ENCODE measurements around the gene VPS13C. TPM values are rescaled to one million over a fixed set of nuclear protein-coding genes. Genes with fewer than 3 reads are reported as not detected.

VPS13C gene
- total and polyA plus RNA-seq, 2 experiments from 2014 or later: 10.2 to 20.5 TPM

DNA sequence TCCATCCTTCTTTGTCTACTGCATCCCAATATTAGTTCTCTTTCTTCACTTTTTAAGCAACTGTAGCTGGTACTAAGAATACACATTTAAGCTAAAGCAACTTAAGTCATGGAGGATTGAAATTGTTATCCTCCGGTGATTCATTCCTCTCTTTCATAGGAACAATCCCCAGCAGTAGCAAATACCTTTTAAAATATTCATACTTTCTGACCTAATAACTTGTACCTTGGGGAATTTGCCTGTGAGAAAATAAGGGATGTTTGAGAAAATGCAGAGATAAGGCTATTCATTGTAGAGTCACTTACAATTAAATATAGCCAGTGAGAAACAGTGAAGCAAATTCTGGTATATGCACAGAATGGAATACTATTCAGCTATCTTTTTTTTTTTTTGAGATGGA lies 66.0 kb downstream of the VPS13C start:
- H3K36me3 Mint-ChIP-seq (ENCODE audit: low read depth): peaks cover 5% of the 10 kb centered on the region; the same call in 1 of the 3 replicates
- no peaks in the 10 kb centered on the region for H3K9me2 ChIP-seq (ENCODE audit: insufficient read depth)
- no peaks in the 10 kb centered on the region for H3K79me2 ChIP-seq (replicated peaks; ENCODE audit: insufficient read depth)
- no peak for DNase-seq (ENCODE audit: low spot score)
- H2AFZ ChIP-seq: no peak overlapping the region
- H3K4me1 ChIP-seq (ENCODE audit: insufficient read depth): no peaks in the 10 kb centered on the region
- H3K4me1 Mint-ChIP-seq: no peaks in the 10 kb centered on the region
- H3K36me3 ChIP-seq (ENCODE audit: insufficient read depth): no peaks in the 10 kb centered on the region
- H3K4me2 ChIP-seq: no peak overlapping the region
- no peaks in the 10 kb centered on the region for H3K27me3 ChIP-seq (ENCODE audit: insufficient read depth)
- no peak overlapping the region for H3K4me3 ChIP-seq
- H3K9me3 Mint-ChIP-seq: no peaks in the 10 kb centered on the region
- no peaks in the 10 kb centered on the region for H3F3A ChIP-seq (replicated peaks; ENCODE audit: low read depth)
- H3K4me3 Mint-ChIP-seq: no peak overlapping the region
- no peak for TF ChIP-seq CREB1 (CRISPR knock-in tag; IDR thresholded peaks at IDR 0.05; ENCODE audit: low read depth)
- no peak for TF ChIP-seq STAT1 (IDR thresholded peaks at IDR 0.05; ENCODE audit: unreplicated experiment)
- TF ChIP-seq ZNF462 (CRISPR knock-in tag; IDR thresholded peaks at IDR 0.05): no peak
- TF ChIP-seq EZH2 (IDR thresholded peaks at IDR 0.05; ENCODE audit: low read depth, unreplicated experiment): no peak
- no peak for TF ChIP-seq ETS1 (IDR thresholded peaks at IDR 0.05)
- no peak for TF ChIP-seq NANOG (IDR thresholded peaks at IDR 0.05; ENCODE audit: borderline replicate concordance)
- TF ChIP-seq ZNF331 (CRISPR knock-in tag; IDR thresholded peaks at IDR 0.05; ENCODE audit: low read depth): no peak
- TF ChIP-seq ZNF114 (CRISPR knock-in tag; IDR thresholded peaks at IDR 0.05): no peak
- TF ChIP-seq POLR2AphosphoS5 (IDR thresholded peaks at IDR 0.05; ENCODE audit: low read depth): no peak
- TF ChIP-seq JUNB (IDR thresholded peaks at IDR 0.05; ENCODE audit: unreplicated experiment): no peak
- TF ChIP-seq, protein P1, sequence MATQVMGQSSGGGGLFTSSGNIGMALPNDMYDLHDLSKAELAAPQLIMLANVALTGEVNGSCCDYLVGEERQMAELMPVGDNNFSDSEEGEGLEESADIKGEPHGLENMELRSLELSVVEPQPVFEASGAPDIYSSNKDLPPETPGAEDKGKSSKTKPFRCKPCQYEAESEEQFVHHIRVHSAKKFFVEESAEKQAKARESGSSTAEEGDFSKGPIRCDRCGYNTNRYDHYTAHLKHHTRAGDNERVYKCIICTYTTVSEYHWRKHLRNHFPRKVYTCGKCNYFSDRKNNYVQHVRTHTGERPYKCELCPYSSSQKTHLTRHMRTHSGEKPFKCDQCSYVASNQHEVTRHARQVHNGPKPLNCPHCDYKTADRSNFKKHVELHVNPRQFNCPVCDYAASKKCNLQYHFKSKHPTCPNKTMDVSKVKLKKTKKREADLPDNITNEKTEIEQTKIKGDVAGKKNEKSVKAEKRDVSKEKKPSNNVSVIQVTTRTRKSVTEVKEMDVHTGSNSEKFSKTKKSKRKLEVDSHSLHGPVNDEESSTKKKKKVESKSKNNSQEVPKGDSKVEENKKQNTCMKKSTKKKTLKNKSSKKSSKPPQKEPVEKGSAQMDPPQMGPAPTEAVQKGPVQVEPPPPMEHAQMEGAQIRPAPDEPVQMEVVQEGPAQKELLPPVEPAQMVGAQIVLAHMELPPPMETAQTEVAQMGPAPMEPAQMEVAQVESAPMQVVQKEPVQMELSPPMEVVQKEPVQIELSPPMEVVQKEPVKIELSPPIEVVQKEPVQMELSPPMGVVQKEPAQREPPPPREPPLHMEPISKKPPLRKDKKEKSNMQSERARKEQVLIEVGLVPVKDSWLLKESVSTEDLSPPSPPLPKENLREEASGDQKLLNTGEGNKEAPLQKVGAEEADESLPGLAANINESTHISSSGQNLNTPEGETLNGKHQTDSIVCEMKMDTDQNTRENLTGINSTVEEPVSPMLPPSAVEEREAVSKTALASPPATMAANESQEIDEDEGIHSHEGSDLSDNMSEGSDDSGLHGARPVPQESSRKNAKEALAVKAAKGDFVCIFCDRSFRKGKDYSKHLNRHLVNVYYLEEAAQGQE (IDR thresholded peaks at IDR 0.05; ENCODE audit: unreplicated experiment): no peak
- H3K27ac ChIP-seq (ENCODE audit: low read depth): no peak overlapping the region
- 0 out of 2 replicates have a peak, but pooled peaks cover 2% of the 10 kb centered on the region for H4K20me1 ChIP-seq (replicated peaks; ENCODE audit: insufficient read depth)
- no peaks in the 10 kb centered on the region for H3K27me3 Mint-ChIP-seq (ENCODE audit: insufficient read depth, low read depth, poor library complexity)
- H3K27ac Mint-ChIP-seq: no peak overlapping the region
- ATAC-seq: no peak

Measured in GM23338 (cell line).